ENCODE measurements around the gene CD99L2. TPM values are rescaled to one million over a fixed set of nuclear protein-coding genes. Genes with fewer than 3 reads are reported as not detected.
A peak's percentile ranks its signal among the peaks of the same experiment; 100 is the strongest.

Gene CD99L2
- total RNA-seq, 1 experiment from 2014 or later: 156 TPM

- Histone ChIP-seq H3K27ac (ENCODE audit: low read length) (no peak overlapping the region), H3K9me3 (ENCODE audit: control insufficient read depth, insufficient read depth, low read depth, low read length) (no peaks in the 10 kb centered on the region), H3K4me3 (ENCODE audit: low read depth in 2 of 2, low read length in 2 of 2) (no peak overlapping the region), H3K36me3 (ENCODE audit: control insufficient read depth, insufficient read depth, low read length) (no peaks in the 10 kb centered on the region), H3K4me1 (ENCODE audit: control insufficient read depth, insufficient read depth, low read length) (no peaks in the 10 kb centered on the region), H3K27me3 (ENCODE audit: control insufficient read depth, insufficient read depth, low read length) (no peaks in the 10 kb centered on the region)
- DNase-seq (ENCODE audit: low read depth, low spot score): peak; percentile 27
- in situ Hi-C loops (cut with HindIII; ENCODE audit: low pct_unique_long_range_greater_than_20kb, low sequenced_read_pairs): no loop called here
- CTCF ChIA-PET: interaction anchor here (0.6 to 1.6 kb wide), 13 partner anchors 10 to 344 kb away, joined by 3 to 13 read pairs (median 4); no protein-coding TSS in a partner anchor
- no peak for TF ChIP-seq REST (IDR thresholded peaks at IDR 0.05; ENCODE audit: insufficient read depth in 1 of 2, low read depth in 2 of 2, low read length in 1 of 2)
- TF ChIP-seq SIN3A (IDR thresholded peaks at IDR 0.05; ENCODE audit: borderline replicate concordance, insufficient read depth, low read depth, low read length): no peak
- no peak for TF ChIP-seq TCF7L2 (IDR thresholded peaks at IDR 0.05; ENCODE audit: low read depth, low read length)
- no peak for TF ChIP-seq POLR2AphosphoS5 (IDR thresholded peaks at IDR 0.05; ENCODE audit: low read depth, low read length)
- no peak for TF ChIP-seq CTCF (IDR thresholded peaks at IDR 0.05)
- POLR2A ChIA-PET: no interaction called here
- intact Hi-C loops (cut with micrococcal nuclease; ENCODE audit: unreplicated experiment): loop anchor here (5.0 to 10.0 kb wide), 2 partner anchors 112 to 210 kb away; partner anchors contain the start of gene HMGB3
- no TSS peak for BruUV-seq (replicated peaks)
- peak; percentile 95 for ATAC-seq
Measured at GRCh38 chrX:150772150-150772970, 126.1 kb downstream of the CD99L2 start.

GRCh38 chrX:150771116-150771515 lies 127.4 kb downstream of the CD99L2 start:
- H3K36me3 ChIP-seq (ENCODE audit: control insufficient read depth, insufficient read depth, low read length): no peaks in the 10 kb centered on the region
- POLR2A ChIA-PET: no interaction called here
- CTCF ChIA-PET: interaction anchor here (1.3 kb wide), 1 partner anchor 155 kb away, joined by 4 read pairs; no protein-coding TSS in a partner anchor

More at GRCh38 chrX:150771116-150771515, 127.4 kb downstream of the CD99L2 start:
- Histone ChIP-seq H3K27ac (ENCODE audit: low read length) (no peak overlapping the region), H3K4me3 (ENCODE audit: low read depth in 2 of 2, low read length in 2 of 2) (no peak overlapping the region), H3K27me3 (ENCODE audit: control insufficient read depth, insufficient read depth, low read length) (no peaks in the 10 kb centered on the region), H3K9me3 (ENCODE audit: control insufficient read depth, insufficient read depth, low read depth, low read length) (no peaks in the 10 kb centered on the region), H3K4me1 (ENCODE audit: control insufficient read depth, insufficient read depth, low read length) (no peaks in the 10 kb centered on the region)
- intact Hi-C loops (cut with micrococcal nuclease; ENCODE audit: unreplicated experiment) (loop anchor here (5.0 to 10.0 kb wide), 2 partner anchors 114 to 211 kb away; partner anchors contain the start of gene HMGB3), in situ Hi-C loops (cut with HindIII; ENCODE audit: low pct_unique_long_range_greater_than_20kb, low sequenced_read_pairs) (no loop called here)
- no TSS peak for BruUV-seq (replicated peaks)
- DNase-seq (ENCODE audit: low read depth, low spot score) (no peak), ATAC-seq (no peak)
- TF ChIP-seq SIN3A (IDR thresholded peaks at IDR 0.05; ENCODE audit: borderline replicate concordance, insufficient read depth, low read depth, low read length): no peak
- no peak for TF ChIP-seq REST (IDR thresholded peaks at IDR 0.05; ENCODE audit: insufficient read depth in 1 of 2, low read depth in 2 of 2, low read length in 1 of 2)
- no peak for TF ChIP-seq POLR2AphosphoS5 (IDR thresholded peaks at IDR 0.05; ENCODE audit: low read depth, low read length)
- TF ChIP-seq TCF7L2 (IDR thresholded peaks at IDR 0.05; ENCODE audit: low read depth, low read length): no peak
- no peak for TF ChIP-seq CTCF (IDR thresholded peaks at IDR 0.05)
